Hepatocyte (in vitro differentiated cells): ENCODE results near the gene C1orf232. TPM values are rescaled to one million over a fixed set of nuclear protein-coding genes. Genes with fewer than 3 reads are reported as not detected.

ENCODE experiments used
- DNase-seq: peaks from one replicate; pipeline ENCODE4 v3.0.0-alpha.2; 2016; ENCODE audit warnings: low spot score
- H2AFZ ChIP-seq: fragments of 200-600 bp; sonication (generic); 2 replicates; pipeline ENCODE4 v1.6.0; 2016; ENCODE audit warnings: antibody characterized with exemption, mild to moderate bottlenecking
- H3K27ac ChIP-seq: fragments of 200-600 bp; sonication (generic); 2 replicates; pipeline ENCODE4 v1.5.1; 2016; ENCODE audit warnings: mild to moderate bottlenecking
- H3K27me3 ChIP-seq: fragments of 200-600 bp; sonication (generic); 2 replicates; pipeline ENCODE4 v1.6.1; 2016
- H3K36me3 ChIP-seq: fragments of 200-600 bp; sonication (generic); replicated peaks from 2 replicates; pipeline ENCODE4 v1.5.1; 2016; ENCODE audit warnings: low read depth; ENCODE audit not compliant: insufficient read depth
- H3K4me1 ChIP-seq: fragments of 200-600 bp; sonication (generic); 2 replicates; pipeline ENCODE4 v1.5.1; 2016; ENCODE audit warnings: mild to moderate bottlenecking, moderate library complexity; ENCODE audit not compliant: insufficient read depth
- H3K4me2 ChIP-seq: fragments of 200-600 bp; sonication (generic); 2 replicates; pipeline ENCODE4 v1.6.0; 2016
- H3K4me3 ChIP-seq: fragments of 200-600 bp; sonication (generic); 2 replicates; pipeline ENCODE4 v1.5.1; 2016; ENCODE audit warnings: mild to moderate bottlenecking
- H3K79me2 ChIP-seq: fragments of 200-600 bp; sonication (generic); 2 replicates; pipeline ENCODE4 v1.6.0; 2017; ENCODE audit warnings: mild to moderate bottlenecking
- H3K9me2 ChIP-seq: fragments of 200-600 bp; sonication (generic); replicated peaks from 2 replicates; pipeline ENCODE4 v1.6.0; 2017; ENCODE audit warnings: mild to moderate bottlenecking; ENCODE audit not compliant: insufficient read depth
- H3K9me3 ChIP-seq: fragments of 200-600 bp; sonication (generic); 2 replicates; pipeline ENCODE4 v1.5.1; 2016; ENCODE audit warnings: low read depth, mild to moderate bottlenecking
- H4K20me1 ChIP-seq: fragments of 200-600 bp; sonication (generic); 2 replicates; pipeline ENCODE4 v1.6.0; 2016; ENCODE audit warnings: mild to moderate bottlenecking; ENCODE audit not compliant: insufficient read depth, poor library complexity, severe bottlenecking
- EZH2 ChIP-seq: fragments of 200-600 bp; sonication (generic); IDR thresholded peaks from 2 replicates; pipeline ENCODE4 v1.6.1; 2016; ENCODE audit warnings: antibody characterized with exemption, mild to moderate bottlenecking, borderline replicate concordance
- EZH2phosphoT487 ChIP-seq: fragments of 200-600 bp; sonication (generic); IDR thresholded peaks from one replicate; pipeline ENCODE4 v1.6.1; 2018; ENCODE audit warnings: antibody characterized with exemption, mild to moderate bottlenecking, low read depth, moderate library complexity; ENCODE audit not compliant: unreplicated experiment, severe bottlenecking
- WGBS: methylation state at CpG from one replicate; pipeline ENCODE4 v1.1.6; 2016; ENCODE audit warnings: low lambda C conversion rate; ENCODE audit errors: missing lambda C conversion rate; 5-methylcytosine and 5-hydroxymethylcytosine counted together
- polyA plus RNA-seq: library from polyadenylated mRNA; unstranded; fragments of >200 nt; fragmentation: Nextera tagmentation; extraction: Ambion mirVana; gene quantifications from 2 replicates; pipeline ENCODE4 v1.2.1, GENCODE V29; 2016
- total RNA-seq: library from RNA; depleted of rRNA; stranded (reverse); fragments of >200 nt; gene quantifications from 2 replicates; pipeline ENCODE4 v1.2.3, GENCODE V29; 2014
- TF ChIP-seq, protein P1 (sequence below): fragments of 200-600 bp; sonication (generic); IDR thresholded peaks from 2 replicates; pipeline ENCODE4 v1.5.1; 2016; ENCODE audit warnings: antibody characterized with exemption, mild to moderate bottlenecking; ENCODE audit not compliant: poor library complexity

Gene C1orf232
- total and polyA plus RNA-seq, 2 experiments from 2014 or later = not detected

DNA sequence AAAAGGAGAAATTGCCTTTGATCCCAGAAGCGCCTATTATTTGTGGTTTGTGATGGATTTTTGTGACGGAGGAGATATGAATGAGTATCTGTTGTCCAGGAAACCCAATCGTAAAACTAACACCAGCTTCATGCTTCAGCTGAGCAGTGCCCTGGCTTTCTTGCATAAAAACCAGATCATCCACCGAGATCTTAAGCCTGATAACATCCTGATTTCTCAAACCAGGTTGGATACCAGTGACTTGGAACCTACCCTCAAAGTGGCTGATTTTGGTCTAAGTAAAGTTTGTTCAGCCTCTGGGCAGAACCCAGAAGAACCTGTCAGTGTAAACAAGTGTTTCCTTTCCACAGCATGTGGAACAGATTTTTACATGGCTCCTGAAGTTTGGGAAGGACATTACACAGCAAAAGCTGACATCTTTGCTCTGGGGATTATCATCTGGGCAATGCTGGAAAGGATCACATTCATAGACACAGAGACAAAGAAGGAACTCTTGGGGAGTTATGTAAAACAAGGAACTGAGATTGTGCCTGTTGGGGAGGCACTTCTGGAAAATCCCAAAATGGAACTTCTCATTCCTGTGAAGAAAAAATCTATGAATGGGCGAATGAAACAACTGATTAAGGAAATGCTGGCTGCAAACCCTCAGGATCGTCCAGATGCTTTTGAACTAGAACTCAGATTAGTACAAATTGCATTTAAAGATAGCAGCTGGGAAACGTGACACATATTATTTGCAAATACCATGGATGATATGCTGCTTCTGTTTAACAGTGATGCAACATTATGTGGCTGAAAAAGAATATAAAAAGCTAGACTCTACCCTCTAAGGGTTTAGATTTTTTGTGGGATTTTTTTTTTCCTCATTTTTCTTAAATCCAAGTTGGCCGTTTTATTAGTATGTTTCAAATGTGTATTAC, 46.6 kb downstream of the C1orf232 start:
- H3K4me1 ChIP-seq = peaks cover 3% of the 10 kb centered on the region
- H3K9me3 ChIP-seq = no peaks in the 10 kb centered on the region
- H3K27me3 ChIP-seq = no peaks in the 10 kb centered on the region
- 52% methylated on average over 8 of the region's 8 CpGs for WGBS
- peaks cover 4% of the 10 kb centered on the region for H4K20me1 ChIP-seq
- no peak overlapping the region for H3K4me3 ChIP-seq
- peaks cover 21% of the 10 kb centered on the region for H3K79me2 ChIP-seq
- no peaks in the 10 kb centered on the region for H3K9me2 ChIP-seq
- DNase-seq = no peak
- TF ChIP-seq EZH2 = no peak
- TF ChIP-seq, protein P1, sequence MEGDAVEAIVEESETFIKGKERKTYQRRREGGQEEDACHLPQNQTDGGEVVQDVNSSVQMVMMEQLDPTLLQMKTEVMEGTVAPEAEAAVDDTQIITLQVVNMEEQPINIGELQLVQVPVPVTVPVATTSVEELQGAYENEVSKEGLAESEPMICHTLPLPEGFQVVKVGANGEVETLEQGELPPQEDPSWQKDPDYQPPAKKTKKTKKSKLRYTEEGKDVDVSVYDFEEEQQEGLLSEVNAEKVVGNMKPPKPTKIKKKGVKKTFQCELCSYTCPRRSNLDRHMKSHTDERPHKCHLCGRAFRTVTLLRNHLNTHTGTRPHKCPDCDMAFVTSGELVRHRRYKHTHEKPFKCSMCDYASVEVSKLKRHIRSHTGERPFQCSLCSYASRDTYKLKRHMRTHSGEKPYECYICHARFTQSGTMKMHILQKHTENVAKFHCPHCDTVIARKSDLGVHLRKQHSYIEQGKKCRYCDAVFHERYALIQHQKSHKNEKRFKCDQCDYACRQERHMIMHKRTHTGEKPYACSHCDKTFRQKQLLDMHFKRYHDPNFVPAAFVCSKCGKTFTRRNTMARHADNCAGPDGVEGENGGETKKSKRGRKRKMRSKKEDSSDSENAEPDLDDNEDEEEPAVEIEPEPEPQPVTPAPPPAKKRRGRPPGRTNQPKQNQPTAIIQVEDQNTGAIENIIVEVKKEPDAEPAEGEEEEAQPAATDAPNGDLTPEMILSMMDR = no peak
- no peak for TF ChIP-seq EZH2phosphoT487
- no peak overlapping the region for H3K4me2 ChIP-seq
- no peaks in the 10 kb centered on the region for H3K36me3 ChIP-seq
- H2AFZ ChIP-seq = no peak overlapping the region
- peak overlapping the region; percentile 47 for H3K27ac ChIP-seq

DNA sequence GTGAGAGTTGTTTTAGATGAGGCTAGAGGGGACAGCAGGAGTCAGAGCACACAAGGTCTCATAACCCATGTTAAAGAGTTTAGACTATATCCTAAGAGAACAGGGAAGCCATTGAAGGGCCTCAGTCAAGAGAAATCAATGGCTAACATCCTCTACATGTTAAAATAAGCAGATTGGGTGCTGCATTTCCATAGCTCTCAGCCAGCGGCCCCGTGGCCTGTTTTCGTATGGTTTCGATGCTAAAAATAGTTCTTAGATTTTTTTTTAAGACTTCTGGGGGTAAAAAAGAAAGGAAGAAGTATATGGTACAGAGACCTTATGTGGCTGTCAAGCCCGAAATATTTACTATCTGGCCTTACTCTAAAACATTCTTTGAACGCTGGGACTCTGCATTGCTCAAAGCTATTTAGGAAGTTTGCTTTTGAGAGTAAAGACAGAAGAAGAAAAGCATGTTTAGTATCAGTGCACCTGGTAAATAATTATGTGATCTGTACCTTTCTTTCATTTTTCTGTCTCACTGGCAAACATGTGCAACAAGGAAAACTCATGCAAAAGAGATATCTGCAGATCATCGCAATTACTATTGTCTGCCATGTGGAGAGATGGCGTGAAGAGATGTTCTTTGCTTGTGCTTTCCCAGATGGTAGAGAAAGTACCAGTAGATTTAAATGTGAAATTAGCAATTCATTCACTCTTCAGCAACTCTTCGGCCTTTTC, 48.7 kb downstream of the C1orf232 start:
- no peak overlapping the region for H2AFZ ChIP-seq
- H4K20me1 ChIP-seq = peaks cover 4% of the 10 kb centered on the region
- DNase-seq = no peak
- H3K79me2 ChIP-seq = peaks cover 30% of the 10 kb centered on the region
- H3K9me2 ChIP-seq = no peaks in the 10 kb centered on the region
- H3K9me3 ChIP-seq = no peaks in the 10 kb centered on the region
- no peaks in the 10 kb centered on the region for H3K36me3 ChIP-seq
- 77% methylated on average over 9 of the region's 9 CpGs for WGBS
- no peaks in the 10 kb centered on the region for H3K4me1 ChIP-seq
- H3K27me3 ChIP-seq = no peaks in the 10 kb centered on the region
- TF ChIP-seq, protein P1 = no peak
- TF ChIP-seq EZH2 (no peak), EZH2phosphoT487 (no peak)
- no peak overlapping the region for H3K4me2 ChIP-seq
- no peak overlapping the region for H3K4me3 ChIP-seq
- no peak overlapping the region for H3K27ac ChIP-seq

DNA sequence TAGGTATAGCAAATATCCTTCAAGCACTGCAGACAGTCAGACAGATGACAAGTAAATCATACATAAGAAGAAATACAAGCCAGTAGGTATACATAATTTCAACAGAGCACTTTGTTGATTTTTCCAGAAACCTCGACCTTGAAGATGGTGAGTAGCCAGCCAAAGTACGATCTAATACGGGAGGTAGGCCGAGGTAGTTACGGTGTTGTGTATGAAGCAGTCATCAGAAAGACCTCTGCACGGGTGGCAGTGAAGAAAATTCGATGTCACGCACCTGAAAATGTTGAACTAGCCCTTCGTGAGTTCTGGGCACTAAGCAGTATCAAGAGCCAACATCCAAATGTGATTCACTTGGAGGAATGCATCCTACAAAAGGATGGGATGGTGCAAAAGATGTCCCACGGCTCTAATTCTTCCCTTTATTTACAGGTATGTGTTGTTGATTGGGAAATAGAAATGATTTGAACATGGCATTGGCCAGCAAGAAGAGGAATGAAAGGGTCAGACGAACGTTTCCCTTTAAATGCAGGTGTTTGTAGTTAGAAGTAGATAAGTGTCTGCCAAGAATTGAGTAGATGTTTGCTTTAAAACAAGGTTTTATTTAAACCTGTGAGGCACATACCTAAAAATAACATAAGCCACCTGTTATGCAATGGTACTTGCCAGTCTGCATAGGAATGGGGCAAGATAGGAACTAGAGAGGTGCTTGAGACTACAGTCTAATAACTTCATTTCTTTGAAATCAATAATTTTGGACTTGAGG, 54.4 kb downstream of the C1orf232 start:
- Histone ChIP-seq H3K27ac (no peak overlapping the region), H3K4me1 (peaks cover 20% of the 10 kb centered on the region), H2AFZ (no peak overlapping the region), H3K79me2 (peaks cover 42% of the 10 kb centered on the region), H3K27me3 (no peaks in the 10 kb centered on the region), H3K36me3 (no peaks in the 10 kb centered on the region), H3K4me3 (no peak overlapping the region), H3K9me3 (no peaks in the 10 kb centered on the region), H3K4me2 (peak overlapping the region; percentile 95), H3K9me2 (no peaks in the 10 kb centered on the region), H4K20me1 (no peaks in the 10 kb centered on the region)
- TF ChIP-seq EZH2 = no peak
- TF ChIP-seq, protein P1 = no peak
- TF ChIP-seq EZH2phosphoT487 = no peak
- DNase-seq = no peak
- 81% methylated on average over 12 of the region's 12 CpGs for WGBS

Other genes with a start within 250 kb of the C1orf232 start
- gene PAFAH2, start 170.9 kb downstream of the C1orf232 start, total RNA-seq = 19.6 and 24.6 TPM in 2 replicates
- gene PAFAH2, start 170.9 kb downstream of the C1orf232 start, polyA plus RNA-seq = 22.7 TPM in 2 replicates
- 0.17 and 0.84 TPM in 2 replicates for gene EXTL1, start 147.2 kb downstream of the C1orf232 start, total RNA-seq
- 1.3 and 1.6 TPM in 2 replicates for gene EXTL1, start 147.2 kb downstream of the C1orf232 start, polyA plus RNA-seq
- gene SLC30A2, start 122.8 kb downstream of the C1orf232 start, total RNA-seq = 1.8 and 6.6 TPM in 2 replicates
- 4.5 and 4.8 TPM in 2 replicates for gene SLC30A2, start 122.8 kb downstream of the C1orf232 start, polyA plus RNA-seq
- 2.9 and 5.7 TPM in 2 replicates for gene TRIM63, start 101.3 kb downstream of the C1orf232 start, total RNA-seq
- gene TRIM63, start 101.3 kb downstream of the C1orf232 start, polyA plus RNA-seq = 8.2 and 9.5 TPM in 2 replicates
- gene PDIK1L, start 57.1 kb downstream of the C1orf232 start, total RNA-seq = 12.5 and 16.8 TPM in 2 replicates
- gene PDIK1L, start 57.1 kb downstream of the C1orf232 start, polyA plus RNA-seq = 2.6 and 4.4 TPM in 2 replicates
- gene FAM110D, start 9.9 kb downstream of the C1orf232 start, total RNA-seq = 0.10 and 0.16 TPM in 2 replicates
- gene FAM110D, start 9.9 kb downstream of the C1orf232 start, polyA plus RNA-seq = 0.40 and 0.44 TPM in 2 replicates
- gene ZNF593, start 945 bp upstream of the C1orf232 start, total RNA-seq = 20.5 and 25.7 TPM in 2 replicates
- 69.1 and 71.8 TPM in 2 replicates for gene ZNF593, start 945 bp upstream of the C1orf232 start, polyA plus RNA-seq
- 0.10 TPM in 1 of 2 replicates, not detected in the other for gene ZNF593OS, start 2.9 kb upstream of the C1orf232 start, total RNA-seq
- 0.45 and 2.1 TPM in 2 replicates for gene ZNF593OS, start 2.9 kb upstream of the C1orf232 start, polyA plus RNA-seq
- 13.3 and 18.1 TPM in 2 replicates for gene CNKSR1, start 8.5 kb upstream of the C1orf232 start, total RNA-seq
- 31.4 and 38.6 TPM in 2 replicates for gene CNKSR1, start 8.5 kb upstream of the C1orf232 start, polyA plus RNA-seq
- not detected in 2 replicates for gene CATSPER4, start 21.6 kb upstream of the C1orf232 start, total RNA-seq
- 0.07 TPM in 1 of 2 replicates, not detected in the other for gene CATSPER4, start 21.6 kb upstream of the C1orf232 start, polyA plus RNA-seq
- 11.4 and 14.6 TPM in 2 replicates for gene CEP85, start 65.2 kb upstream of the C1orf232 start, total RNA-seq
- 12.4 and 15.3 TPM in 2 replicates for gene CEP85, start 65.2 kb upstream of the C1orf232 start, polyA plus RNA-seq
- 35.9 and 36.6 TPM in 2 replicates for gene SH3BGRL3, start 111.1 kb upstream of the C1orf232 start, total RNA-seq
- gene SH3BGRL3, start 111.1 kb upstream of the C1orf232 start, polyA plus RNA-seq = 411 and 420 TPM in 2 replicates
- gene UBXN11, start 137.7 kb upstream of the C1orf232 start, total RNA-seq = 3.1 and 6.9 TPM in 2 replicates
- 17.1 and 34.0 TPM in 2 replicates for gene UBXN11, start 137.7 kb upstream of the C1orf232 start, polyA plus RNA-seq
- 1.2 and 8.1 TPM in 2 replicates for gene CD52, start 149.0 kb upstream of the C1orf232 start, total RNA-seq
- 3.9 and 12.9 TPM in 2 replicates for gene CD52, start 149.0 kb upstream of the C1orf232 start, polyA plus RNA-seq
- gene CRYBG2, start 185.2 kb upstream of the C1orf232 start, total RNA-seq = 7.1 and 15.6 TPM in 2 replicates
- 20.1 and 21.6 TPM in 2 replicates for gene CRYBG2, start 185.2 kb upstream of the C1orf232 start, polyA plus RNA-seq
- not detected in 2 replicates for gene ZNF683, start 203.8 kb upstream of the C1orf232 start, total RNA-seq
- not detected in 2 replicates for gene ZNF683, start 203.8 kb upstream of the C1orf232 start, polyA plus RNA-seq
- 0.43 and 0.64 TPM in 2 replicates for gene LIN28A, start 241.9 kb upstream of the C1orf232 start, total RNA-seq
- 0.13 and 0.23 TPM in 2 replicates for gene LIN28A, start 241.9 kb upstream of the C1orf232 start, polyA plus RNA-seq